ENCODE measurements around the gene UHRF1. TPM values are rescaled to one million over a fixed set of nuclear protein-coding genes. Genes with fewer than 3 reads are reported as not detected.

The UHRF1 gene
- total RNA-seq, 1 donor from 2014 or later, result 223 TPM

DNA sequence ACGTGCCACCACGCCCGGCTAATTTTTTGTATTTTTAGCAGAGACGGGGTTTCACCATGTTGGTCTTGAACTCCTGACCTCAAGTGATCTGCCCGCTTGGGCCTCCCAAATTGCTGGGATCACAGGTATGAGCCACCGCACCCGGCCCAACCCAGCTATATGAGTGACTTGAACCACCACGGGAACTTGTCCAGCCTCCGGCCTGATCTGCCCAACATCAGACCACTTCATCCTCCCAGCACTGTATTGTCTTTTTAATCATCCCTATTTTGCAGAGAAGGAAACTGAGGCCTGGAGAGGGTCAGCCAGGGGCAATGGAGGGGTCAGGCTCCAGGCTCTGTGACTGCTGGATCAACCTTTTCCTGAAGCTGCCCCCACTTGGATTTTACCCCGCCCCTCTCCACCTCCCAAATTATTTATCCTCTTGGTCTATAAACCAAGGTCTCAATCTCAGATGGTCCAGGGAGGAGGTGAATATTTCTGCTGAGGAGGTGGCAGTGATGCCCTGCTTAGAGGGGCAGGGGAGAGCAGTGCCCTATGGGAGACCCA, 40.9 kb upstream of the UHRF1 start:
- H3K27ac Mint-ChIP-seq (ENCODE audit: unreplicated experiment), result no peak overlapping the region
- no peak for DNase-seq (ENCODE audit: low read depth, low spot score)
- peak overlapping the region; percentile 89 for H3K4me3 Mint-ChIP-seq
- peaks cover 9% of the 10 kb centered on the region for H3K4me1 Mint-ChIP-seq
- TF ChIP-seq, protein P1, sequence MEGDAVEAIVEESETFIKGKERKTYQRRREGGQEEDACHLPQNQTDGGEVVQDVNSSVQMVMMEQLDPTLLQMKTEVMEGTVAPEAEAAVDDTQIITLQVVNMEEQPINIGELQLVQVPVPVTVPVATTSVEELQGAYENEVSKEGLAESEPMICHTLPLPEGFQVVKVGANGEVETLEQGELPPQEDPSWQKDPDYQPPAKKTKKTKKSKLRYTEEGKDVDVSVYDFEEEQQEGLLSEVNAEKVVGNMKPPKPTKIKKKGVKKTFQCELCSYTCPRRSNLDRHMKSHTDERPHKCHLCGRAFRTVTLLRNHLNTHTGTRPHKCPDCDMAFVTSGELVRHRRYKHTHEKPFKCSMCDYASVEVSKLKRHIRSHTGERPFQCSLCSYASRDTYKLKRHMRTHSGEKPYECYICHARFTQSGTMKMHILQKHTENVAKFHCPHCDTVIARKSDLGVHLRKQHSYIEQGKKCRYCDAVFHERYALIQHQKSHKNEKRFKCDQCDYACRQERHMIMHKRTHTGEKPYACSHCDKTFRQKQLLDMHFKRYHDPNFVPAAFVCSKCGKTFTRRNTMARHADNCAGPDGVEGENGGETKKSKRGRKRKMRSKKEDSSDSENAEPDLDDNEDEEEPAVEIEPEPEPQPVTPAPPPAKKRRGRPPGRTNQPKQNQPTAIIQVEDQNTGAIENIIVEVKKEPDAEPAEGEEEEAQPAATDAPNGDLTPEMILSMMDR (conservative IDR thresholded peaks at IDR 0.05), result no peak
- H3K9me3 Mint-ChIP-seq, result no peaks in the 10 kb centered on the region
- peaks cover 4% of the 10 kb centered on the region for H3K27me3 Mint-ChIP-seq (ENCODE audit: low read depth)
- no peaks in the 10 kb centered on the region for H3K36me3 Mint-ChIP-seq (ENCODE audit: low read depth)

DNA sequence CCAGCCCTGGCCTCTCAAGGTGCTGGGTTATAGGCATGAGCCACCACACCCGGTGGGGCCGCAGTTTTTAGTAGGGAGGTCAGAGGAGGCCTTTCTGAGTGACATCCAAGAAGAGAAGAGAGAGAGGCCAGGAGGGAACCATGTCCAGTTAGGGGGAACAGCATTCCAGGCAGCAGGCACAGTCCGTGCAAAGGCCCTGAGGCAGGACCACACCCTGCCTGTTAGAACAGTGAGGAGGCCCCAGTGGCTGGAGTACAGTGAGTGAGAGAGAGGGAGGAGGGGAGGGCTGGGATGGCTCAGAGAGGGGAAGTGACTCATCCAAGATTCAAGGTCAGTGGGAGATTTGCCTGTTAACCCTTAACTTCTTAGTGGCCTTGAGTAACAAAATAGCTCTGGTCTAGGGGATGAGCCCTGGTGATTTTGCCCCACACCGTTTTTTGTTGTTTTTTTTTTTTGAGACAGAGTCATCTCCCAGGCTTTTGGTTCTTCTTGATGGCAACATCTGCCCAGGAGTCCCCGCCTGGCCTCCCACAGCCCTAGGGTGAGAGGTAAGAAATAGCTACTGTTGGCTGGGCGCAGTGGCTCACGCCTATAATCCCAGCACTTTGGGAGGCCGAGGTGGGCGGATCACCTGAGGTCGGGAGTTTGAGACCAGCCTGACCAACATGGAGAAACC, 39.1 kb upstream of the UHRF1 start:
- Mint-ChIP-seq H3K9me3 (no peaks in the 10 kb centered on the region), H3K27ac (ENCODE audit: unreplicated experiment) (no peak overlapping the region), H3K27me3 (ENCODE audit: low read depth) (peaks cover 4% of the 10 kb centered on the region), H3K36me3 (ENCODE audit: low read depth) (no peaks in the 10 kb centered on the region), H3K4me1 (peaks cover 9% of the 10 kb centered on the region), H3K4me3 (peak overlapping the region; percentile 15)
- TF ChIP-seq, protein P1 (conservative IDR thresholded peaks at IDR 0.05), result no peak
- no peak for DNase-seq (ENCODE audit: low read depth, low spot score)

DNA sequence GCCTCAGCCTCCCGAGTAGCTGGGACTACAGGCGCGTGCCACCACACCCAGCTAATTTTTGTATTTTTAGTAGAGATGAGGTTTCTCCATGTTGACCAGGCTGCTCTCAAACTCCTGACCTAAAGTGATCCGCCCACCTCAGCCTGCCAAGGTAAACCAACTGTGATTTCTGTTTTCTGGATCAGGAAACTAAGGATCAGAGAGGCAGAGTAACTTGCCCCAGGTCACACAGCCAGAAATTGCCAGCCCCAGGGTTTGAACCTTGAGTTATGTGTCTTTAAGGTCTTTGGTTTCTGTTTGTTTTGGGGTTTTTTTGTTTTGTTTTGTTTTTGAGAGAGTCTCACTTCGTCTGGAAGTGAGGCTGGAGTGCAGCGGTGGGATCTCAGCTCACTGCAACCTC, 37.6 kb upstream of the UHRF1 start:
- DNase-seq (ENCODE audit: low read depth, low spot score), result no peak
- Mint-ChIP-seq H3K27me3 (ENCODE audit: low read depth) (peaks cover 4% of the 10 kb centered on the region), H3K36me3 (ENCODE audit: low read depth) (no peaks in the 10 kb centered on the region), H3K4me1 (peaks cover 9% of the 10 kb centered on the region), H3K27ac (ENCODE audit: unreplicated experiment) (no peak overlapping the region), H3K4me3 (no peak overlapping the region), H3K9me3 (no peaks in the 10 kb centered on the region)
- TF ChIP-seq, protein P1 (conservative IDR thresholded peaks at IDR 0.05), result no peak

DNA sequence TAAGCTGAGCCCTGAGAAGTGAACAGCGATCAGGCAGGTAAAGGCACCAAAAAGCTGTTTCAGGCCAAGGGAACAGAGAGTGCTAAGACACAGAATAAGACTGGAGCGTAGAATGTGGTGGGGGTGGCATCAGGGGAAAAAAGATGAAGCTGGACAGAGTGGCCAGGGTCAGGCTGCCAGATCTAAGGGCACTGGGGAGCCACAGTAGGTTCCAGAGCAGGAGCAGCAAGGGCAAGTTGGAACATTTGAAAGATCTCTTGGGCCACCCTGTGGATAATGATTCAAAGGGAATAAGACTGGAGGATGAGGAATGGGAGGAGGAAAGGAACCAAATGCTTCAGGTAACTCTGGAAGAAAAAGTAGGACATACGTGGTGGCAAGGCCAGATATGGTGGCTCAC, 35.4 kb upstream of the UHRF1 start:
- TF ChIP-seq, protein P1 (conservative IDR thresholded peaks at IDR 0.05), result no peak
- no peaks in the 10 kb centered on the region for H3K9me3 Mint-ChIP-seq
- H3K4me1 Mint-ChIP-seq, result peaks cover 9% of the 10 kb centered on the region
- DNase-seq (ENCODE audit: low read depth, low spot score), result no peak
- H3K4me3 Mint-ChIP-seq, result no peak overlapping the region
- peaks cover 4% of the 10 kb centered on the region for H3K27me3 Mint-ChIP-seq (ENCODE audit: low read depth)
- H3K36me3 Mint-ChIP-seq (ENCODE audit: low read depth), result no peaks in the 10 kb centered on the region
- H3K27ac Mint-ChIP-seq (ENCODE audit: unreplicated experiment), result no peak overlapping the region

DNA sequence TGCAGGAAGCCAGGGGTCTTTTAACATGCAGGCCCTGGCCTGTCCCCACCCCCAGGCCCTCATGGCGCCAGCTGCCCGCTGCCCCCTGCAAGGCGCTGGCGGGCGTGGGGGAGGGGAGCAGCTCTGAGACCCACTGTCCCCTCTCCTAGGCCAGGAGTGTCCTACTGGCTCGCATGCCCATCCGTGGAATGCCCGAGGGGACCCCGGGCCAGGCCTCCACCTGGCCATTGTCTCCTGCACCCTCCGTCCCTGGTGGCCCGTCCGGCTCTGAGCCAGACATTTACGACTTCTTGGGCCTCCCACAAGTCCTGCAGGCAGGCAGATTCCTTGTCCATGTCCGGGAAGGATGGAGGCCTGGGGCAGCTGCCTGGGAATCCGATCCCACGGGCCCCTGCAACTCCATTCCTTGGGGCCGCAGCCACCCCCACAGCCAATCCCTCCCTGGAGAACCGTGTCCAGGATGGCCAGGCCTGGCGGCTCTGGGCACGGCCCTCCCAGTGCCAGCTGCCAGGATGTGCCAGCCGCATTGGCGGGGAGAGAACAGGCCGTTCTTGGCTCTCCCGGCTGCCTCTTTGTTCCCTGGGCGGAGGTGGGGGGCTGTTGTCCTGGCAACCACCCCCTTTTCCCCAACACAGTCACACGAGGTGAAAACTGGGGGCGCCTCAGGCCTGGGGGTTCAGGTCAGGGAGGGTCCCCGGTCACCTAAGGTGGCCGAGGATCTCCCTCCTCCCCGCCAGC, 31.4 kb upstream of the UHRF1 start:
- Mint-ChIP-seq H3K4me3 (no peak overlapping the region), H3K4me1 (no peaks in the 10 kb centered on the region), H3K9me3 (no peaks in the 10 kb centered on the region), H3K27ac (ENCODE audit: unreplicated experiment) (no peak overlapping the region), H3K36me3 (ENCODE audit: low read depth) (no peaks in the 10 kb centered on the region), H3K27me3 (ENCODE audit: low read depth) (no peaks in the 10 kb centered on the region)
- no peak for DNase-seq (ENCODE audit: low read depth, low spot score)
- TF ChIP-seq, protein P1 (conservative IDR thresholded peaks at IDR 0.05), result no peak

Measured in neural crest cell (in vitro differentiated cells).